GM12878 (cell line): Measurements from ENCODE around the gene GRAMD1B. TPM values are rescaled to one million over a fixed set of nuclear protein-coding genes. Genes with fewer than 3 reads are reported as not detected.

Experiments used
- ATAC-seq: fragments of 200-7000 bp; cut with Tn5 transposase; 3 replicates; pipeline ENCODE4 v1.9.1; 2020; ENCODE audit warnings: mild to moderate bottlenecking, moderate library complexity
- BruUV-seq: library from RNA; stranded (reverse); fragments of 400-500 nt; replicated peaks from 2 replicates; lab custom pipeline; 2021; lab: Mats Ljungman, UMichigan
- CTCF ChIA-PET: fragments of 300-600 bp; sonication (Branson Sonifier 250); formaldehyde crosslinking; extraction: SDS; loops from one replicate; lab custom pipeline; 2021; ENCODE audit warnings: inconsistent platforms; lab: Yijun Ruan, JAX
- POLR2A ChIA-PET: fragments of 350-600 bp; formaldehyde crosslinking; extraction: SDS; loops from one replicate; lab custom pipeline; 2021; ENCODE audit warnings: inconsistent platforms; lab: Charles Lee
- RAD21 ChIA-PET: fragments of 300-600 bp; sonication (Branson Sonifier 250); formaldehyde crosslinking; loops from one replicate; lab custom pipeline; 2023; ENCODE audit warnings: antibody characterized with exemption; ENCODE audit not compliant: unreplicated experiment; lab: Charles Lee
- SMC1A ChIA-PET: fragments of 300-600 bp; sonication (Branson Sonifier 250); formaldehyde crosslinking; loops from one replicate; lab custom pipeline; 2023; ENCODE audit not compliant: unreplicated experiment, uncharacterized antibody; lab: Charles Lee
- DNase-seq: peaks from one replicate; pipeline ENCODE4 v3.0.0-alpha.2; 2011; ENCODE audit warnings: low read depth, low spot score
- FAIRE-seq: peaks from 3 replicates; lab custom pipeline; 2011; peaks lifted over from hg19 to GRCh38; lab: Jason Lieb, UNC
- H2AFZ ChIP-seq: 2 replicates; pipeline ENCODE4 v1.6.0; 2011; ENCODE audit warnings: low read depth, low read length, control low read depth; ENCODE audit not compliant: control insufficient read depth
- H3K27ac ChIP-seq: 2 replicates; pipeline ENCODE4 v1.5.1; 2011; ENCODE audit warnings: control low read depth; ENCODE audit not compliant: control insufficient read depth, insufficient read depth
- H3K27me3 ChIP-seq, 2 experiments: replicated peaks in 1 of 2; 2 replicates each; pipeline versions ENCODE4 v1.6.0 to v1.6.1; 2011; ENCODE audit warnings: low read length in 1 of 2; ENCODE audit not compliant: control insufficient read depth in 2 of 2, insufficient read depth in 2 of 2
- H3K36me3 ChIP-seq, 2 experiments: 2 replicates each; pipeline ENCODE4 v1.5.1; 2011; ENCODE audit warnings: low read length in 1 of 2; ENCODE audit not compliant: control insufficient read depth in 2 of 2, insufficient read depth in 2 of 2
- H3K4me1 ChIP-seq: 2 replicates; pipeline ENCODE4 v1.6.1; 2011; ENCODE audit warnings: mild to moderate bottlenecking, low read length, moderate library complexity, mixed read lengths; ENCODE audit not compliant: control insufficient read depth, insufficient read depth
- H3K4me2 ChIP-seq: 2 replicates; pipeline ENCODE4 v1.6.0; 2011; ENCODE audit warnings: control low read depth; ENCODE audit not compliant: control insufficient read depth, insufficient read depth
- H3K4me3 ChIP-seq: fragments of 200-600 bp; sonication (generic); 2 replicates; pipeline ENCODE4 v1.5.1; 2016
- H3K79me2 ChIP-seq: 2 replicates; pipeline ENCODE4 v1.6.0; 2011; ENCODE audit warnings: low read length; ENCODE audit not compliant: control insufficient read depth, insufficient read depth
- H3K9ac ChIP-seq: 2 replicates; pipeline ENCODE4 v1.8.0; 2011; ENCODE audit warnings: low read length, control low read depth, mixed read lengths; ENCODE audit not compliant: control insufficient read depth, insufficient read depth
- H3K9me3 ChIP-seq: replicated peaks from 3 replicates; pipeline ENCODE4 v1.5.1; 2011; ENCODE audit warnings: mild to moderate bottlenecking, low read length; ENCODE audit not compliant: control insufficient read depth, insufficient read depth
- H4K20me1 ChIP-seq: 2 replicates; pipeline ENCODE4 v1.6.0; 2011; ENCODE audit not compliant: control insufficient read depth, insufficient read depth
- ATF2 ChIP-seq: IDR thresholded peaks from 2 replicates; pipeline ENCODE4 v1.6.1; 2012; ENCODE audit warnings: low read length, inconsistent platforms
- CEBPZ ChIP-seq: fragments of 150-350 bp; IDR thresholded peaks from 2 replicates; pipeline ENCODE4 v1.6.1; 2016; ENCODE audit warnings: low read depth, low read length
- ELK1 ChIP-seq: IDR thresholded peaks from 2 replicates; pipeline ENCODE4 v1.6.1; 2012; ENCODE audit warnings: low read depth, low read length, improper control_type of control experiment
- FOXK2 ChIP-seq: fragments of 450-650 bp; IDR thresholded peaks from 2 replicates; pipeline ENCODE4 v1.6.1; 2017; ENCODE audit warnings: mild to moderate bottlenecking, moderate library complexity
- NFXL1 ChIP-seq: fragments of 450-650 bp; IDR thresholded peaks from 2 replicates; pipeline ENCODE4 v1.6.1; 2017; ENCODE audit warnings: antibody characterized with exemption, mild to moderate bottlenecking, borderline replicate concordance
- POU2F2 ChIP-seq: IDR thresholded peaks from 3 replicates; pipeline ENCODE4 v1.6.1; 2011; ENCODE audit warnings: low read depth, mild to moderate bottlenecking, low read length, borderline replicate concordance
- SMC3 ChIP-seq: IDR thresholded peaks from 2 replicates; pipeline ENCODE4 v1.6.1; 2011; ENCODE audit warnings: low read length, improper control_type of control experiment, borderline replicate concordance
- SREBF2 ChIP-seq: IDR thresholded peaks from 2 replicates; pipeline ENCODE4 v1.6.1; 2012; ENCODE audit warnings: mild to moderate bottlenecking, low read length
- SUPT20H ChIP-seq: IDR thresholded peaks from 2 replicates; pipeline ENCODE4 v1.6.1; 2011; ENCODE audit warnings: low read depth, mild to moderate bottlenecking, low read length, moderate library complexity, borderline replicate concordance; ENCODE audit not compliant: control insufficient read depth
- ZBTB33 ChIP-seq: fragments of 450-650 bp; IDR thresholded peaks from 2 replicates; pipeline ENCODE4 v1.6.1; 2017; ENCODE audit warnings: mild to moderate bottlenecking
- ZNF592 ChIP-seq: fragments of 450-650 bp; IDR thresholded peaks from 2 replicates; pipeline ENCODE4 v1.6.1; 2017; ENCODE audit warnings: mild to moderate bottlenecking, moderate library complexity
- WGBS: methylation state at CpG from one replicate; pipeline ENCODE4 v1.1.6; 2016; ENCODE audit warnings: low lambda C conversion rate; ENCODE audit not compliant: insufficient replicate concordance, insufficient coverage; ENCODE audit errors: missing lambda C conversion rate; 5-methylcytosine and 5-hydroxymethylcytosine counted together
- in situ Hi-C: fragments of 300-500 bp; cut with MboI; formaldehyde crosslinking; loops from 9 replicates; pipeline ENCODE4 v1.14.3; 2018; ENCODE audit warnings: mixed read lengths
- intact Hi-C: fragments of 100-400 bp; cut with micrococcal nuclease; formaldehyde crosslinking; loops from one replicate; pipeline ENCODE4 v1.14.2; 2022; ENCODE audit not compliant: unreplicated experiment
- polyA plus RNA-seq, 11 experiments: library from polyadenylated mRNA; depleted of rRNA in 4 of 11; unstranded in 6 of 11; stranded (reverse) in 5 of 11; fragments of >200 nt; fragmentation: Nextera tagmentation in 4 of 11; fragmentation: Illumina TruSeq in 1 of 11; extraction: Ambion mirVana in 4 of 11; extraction: Trizol in 1 of 11; gene quantifications; 1 replicate in 1 of 11; 2 replicates in 10 of 11; pipeline versions ENCODE4 v1.2.1 to v1.2.3, GENCODE V29; 2011 to 2016; ENCODE audit warnings: inconsistent platforms in 2 of 11, missing spikeins in 2 of 11, low read depth in 1 of 11
- total RNA-seq, 4 experiments: library from RNA; depleted of rRNA in 3 of 4; stranded (reverse); fragments of >200 nt in 3 of 4; fragmentation: Illumina TruSeq in 1 of 4; extraction: Trizol in 1 of 4; gene quantifications; 2 replicates each; pipeline versions ENCODE4 v1.2.1 to v1.2.3, GENCODE V29; 2013 to 2021

GRAMD1B gene
- total and polyA plus RNA-seq, 10 of the 15 experiments (the other 5 are each of a cell fraction or from before 2014, with no cell fraction given): 1.9 to 49.1 (median 26.9) TPM

GRCh38 chr11:123474994-123475393 is 44.9 kb downstream of the GRAMD1B start:
- no peaks in the 10 kb centered on the region; the same call in 1 of the 2 replicates for H3K79me2 ChIP-seq
- no peaks in the 10 kb centered on the region; a peak in 1 of 4 replicates for H3K36me3 ChIP-seq
- no peaks in the 10 kb centered on the region for H4K20me1 ChIP-seq
- H3K9me3 ChIP-seq: no peaks in the 10 kb centered on the region
- WGBS: 59% methylated on average over 8 of the region's 8 CpGs
- intact Hi-C loops: loop anchor here (5.0 kb wide), 1 partner anchor 113 kb away; no protein-coding TSS in a partner anchor
- ATAC-seq (no peak), FAIRE-seq (no peak), DNase-seq (no peak)
- ChIA-PET POLR2A (interaction anchor here (0.6 to 2.6 kb wide), 2 partner anchors 19 to 67 kb away, joined by 4 to 16 read pairs; no protein-coding TSS in a partner anchor), CTCF (interaction anchor here (0.7 to 9.3 kb wide), 19 partner anchors 10 to 605 kb away, joined by 3 to 349 read pairs (median 4); no protein-coding TSS in a partner anchor), SMC1A (interaction anchor here (0.7 to 10.0 kb wide), 12 partner anchors 8 to 228 kb away, joined by 3 to 244 read pairs (median 4); no protein-coding TSS in a partner anchor), RAD21 (interaction anchor here (0.8 to 8.0 kb wide), 6 partner anchors 12 to 182 kb away, joined by 3 to 212 read pairs (median 5); no protein-coding TSS in a partner anchor)
- no peak overlapping the region for H3K9ac ChIP-seq
- in situ Hi-C loops: loop anchor here (5.0 kb wide), 3 partner anchors 68 to 363 kb away; no protein-coding TSS in a partner anchor
- no TSS peak for BruUV-seq
- no peak overlapping the region for H3K4me3 ChIP-seq
- no peak overlapping the region for H2AFZ ChIP-seq
- H3K27ac ChIP-seq: no peak overlapping the region
- H3K4me1 ChIP-seq: peaks cover 22% of the 10 kb centered on the region
- no peak overlapping the region for H3K4me2 ChIP-seq
- no peaks in the 10 kb centered on the region for H3K27me3 ChIP-seq
- TF ChIP-seq ZNF592: no peak
- no peak for TF ChIP-seq SUPT20H
- no peak for TF ChIP-seq ZBTB33
- no peak for TF ChIP-seq FOXK2
- no peak for TF ChIP-seq NFXL1
- TF ChIP-seq SMC3: no peak
- TF ChIP-seq SREBF2: no peak
- TF ChIP-seq POU2F2: no peak
- TF ChIP-seq ATF2: no peak
- no peak for TF ChIP-seq CEBPZ
- TF ChIP-seq ELK1: no peak
